Lower lobe of right lung (tissue), 2 donors: ENCODE measurements around the gene RUNX1. TPM values are rescaled to one million over a fixed set of nuclear protein-coding genes. Genes with fewer than 3 reads are reported as not detected.

Experiments used
- ATAC-seq, 2 donors: fragments of 200-7000 bp; cut with Tn5 transposase; one replicate each; pipeline ENCODE4 v1.9.1; 2020 to 2022; ENCODE audit warnings: mild to moderate bottlenecking in 2 of 2, moderate library complexity in 2 of 2
- DNase-seq: peaks from one replicate; pipeline ENCODE4 v3.0.0-alpha.2; 2020
- H3K27ac ChIP-seq: fragments of 200-600 bp; one replicate; pipeline ENCODE4 v1.8.0; 2022
- H3K27me3 ChIP-seq: fragments of 200-600 bp; one replicate; pipeline ENCODE4 v1.8.0; 2022; ENCODE audit warnings: low read depth
- H3K36me3 ChIP-seq: fragments of 200-600 bp; one replicate; pipeline ENCODE4 v1.8.0; 2022; ENCODE audit warnings: mild to moderate bottlenecking
- H3K4me1 ChIP-seq: fragments of 200-600 bp; one replicate; pipeline ENCODE4 v1.8.0; 2022
- H3K4me3 ChIP-seq: fragments of 200-600 bp; one replicate; pipeline ENCODE4 v1.8.0; 2022; ENCODE audit warnings: mild to moderate bottlenecking
- H3K9me3 ChIP-seq: fragments of 200-600 bp; one replicate; pipeline ENCODE4 v1.8.0; 2022
- CTCF ChIP-seq: fragments of 200-600 bp; IDR thresholded peaks from one replicate; pipeline ENCODE4 v1.8.0; 2022; ENCODE audit warnings: antibody characterized with exemption, mild to moderate bottlenecking
- intact Hi-C: fragments of 100-400 bp; cut with DNase I; formaldehyde crosslinking; loops from one replicate; pipeline ENCODE4 v1.11.0; 2022
- total RNA-seq: library from RNA; stranded (reverse); fragmentation: NEBNext Ultra II Directional; extraction: Animal tissue kit (Norgen Biotek cat#: 25700); gene quantifications from one replicate; pipeline ENCODE4 v1.2.1, GENCODE V29; 2021
- donor health status: DM: no; HTN: yes; CAD: no; lungs with severe emphysema.

RUNX1 gene
- total RNA-seq, 1 donor from 2014 or later, result 110 TPM

GRCh38 chr21:34887725-34888568, 161.2 kb downstream of the RUNX1 start:
- Histone ChIP-seq H3K4me1 (peaks cover 23% of the 10 kb centered on the region), H3K27me3 (peaks cover 29% of the 10 kb centered on the region), H3K27ac (peak overlapping the region; percentile 95), H3K9me3 (no peaks in the 10 kb centered on the region), H3K36me3 (no peaks in the 10 kb centered on the region), H3K4me3 (peak overlapping the region; percentile 70)
- intact Hi-C loops, result no loop called here
- DNase-seq, result peak; percentile 86
- TF ChIP-seq CTCF, result no peak
- peak; percentile 60 to 66 for ATAC-seq

GRCh38 chr21:34887105-34887442, 162.0 kb downstream of the RUNX1 start:
- no peak for TF ChIP-seq CTCF
- Histone ChIP-seq H3K9me3 (no peaks in the 10 kb centered on the region), H3K4me3 (peak overlapping the region; percentile 70), H3K4me1 (peaks cover 28% of the 10 kb centered on the region), H3K36me3 (no peaks in the 10 kb centered on the region), H3K27me3 (peaks cover 20% of the 10 kb centered on the region), H3K27ac (peak overlapping the region; percentile 95)
- intact Hi-C loops, result no loop called here
- ATAC-seq (no peak), DNase-seq (no peak)

- Histone ChIP-seq H3K4me1 (peaks cover 30% of the 10 kb centered on the region), H3K27me3 (peaks cover 14% of the 10 kb centered on the region), H3K4me3 (peak overlapping the region; percentile 70), H3K36me3 (no peaks in the 10 kb centered on the region), H3K27ac (peak overlapping the region; percentile 95), H3K9me3 (no peaks in the 10 kb centered on the region)
- ATAC-seq, result peak in 1 of 2 donors; percentile 1
- peak; percentile 69 for DNase-seq
- intact Hi-C loops, result no loop called here
- no peak for TF ChIP-seq CTCF
These were observed 162.6 kb downstream of the RUNX1 start for GRCh38 chr21:34886240-34887104.

GRCh38 chr21:34885626-34886239, 163.4 kb downstream of the RUNX1 start:
- H3K9me3 ChIP-seq, result no peaks in the 10 kb centered on the region
- peak overlapping the region; percentile 95 for H3K27ac ChIP-seq
- TF ChIP-seq CTCF, result no peak
- DNase-seq, result no peak
- H3K4me1 ChIP-seq, result peaks cover 30% of the 10 kb centered on the region
- ATAC-seq, result no peak
- peaks cover 7% of the 10 kb centered on the region for H3K27me3 ChIP-seq
- no peaks in the 10 kb centered on the region for H3K36me3 ChIP-seq
- intact Hi-C loops, result no loop called here
- H3K4me3 ChIP-seq, result peak overlapping the region; percentile 70

GRCh38 chr21:34885125-34885524, 164.0 kb downstream of the RUNX1 start:
- peak overlapping the region; percentile 70 for H3K4me3 ChIP-seq
- no peak for TF ChIP-seq CTCF
- intact Hi-C loops, result no loop called here
- H3K36me3 ChIP-seq, result peaks cover 6% of the 10 kb centered on the region
- peaks cover 28% of the 10 kb centered on the region for H3K4me1 ChIP-seq
- H3K9me3 ChIP-seq, result no peaks in the 10 kb centered on the region
- no peak for DNase-seq
- peak overlapping the region; percentile 95 for H3K27ac ChIP-seq
- no peak for ATAC-seq
- H3K27me3 ChIP-seq, result peaks cover under 1% of the 10 kb centered on the region
